ENCODE results near the gene CHODL.

Gene CHODL

DNA sequence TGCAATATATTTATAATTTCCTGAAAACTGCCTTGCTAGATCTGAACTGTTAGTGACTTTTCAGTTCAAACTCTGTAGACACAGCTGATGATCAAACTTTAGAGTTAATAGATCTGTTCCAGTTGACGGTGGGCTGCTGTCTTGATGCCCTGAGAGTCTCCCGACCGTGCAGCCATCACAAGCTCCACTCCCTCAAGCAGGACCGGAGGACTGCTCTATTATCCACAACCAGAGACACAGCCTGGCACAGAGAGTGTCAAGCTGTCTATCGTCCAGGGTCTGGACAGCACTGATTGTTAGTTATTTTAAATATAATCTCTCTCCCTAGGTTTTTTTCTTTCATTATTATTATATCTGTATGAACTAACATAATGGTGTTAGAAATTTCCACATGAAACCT is 8.0 kb downstream of the CHODL start:
- Histone ChIP-seq H3K9me2 (replicated peaks; ENCODE audit: low read depth, low read length) (no peaks in the 10 kb centered on the region), H3F3A (ENCODE audit: low read depth) (no peaks in the 10 kb centered on the region), H3K9ac (ENCODE audit: low read depth, low read length, poor library complexity, severe bottlenecking) (no peak overlapping the region), H3K4me2 (ENCODE audit: low read depth, low read length, poor library complexity, severe bottlenecking) (no peak overlapping the region), H3K9me3 (ENCODE audit: insufficient read depth, low read depth, low read length) (no peaks in the 10 kb centered on the region), H2AFZ (ENCODE audit: low read length) (no peak overlapping the region), H3K4me3 (ENCODE audit: low read length, poor library complexity, severe bottlenecking) (no peak overlapping the region), H3K27me3 (ENCODE audit: insufficient read depth, low read length, poor library complexity, severe bottlenecking) (no peaks in the 10 kb centered on the region), H3K79me2 (ENCODE audit: insufficient read depth, low read length) (no peaks in the 10 kb centered on the region), H3K4me1 (ENCODE audit: insufficient read depth, low read length, poor library complexity, severe bottlenecking) (no peaks in the 10 kb centered on the region), H4K20me1 (ENCODE audit: insufficient read depth, low read length, poor library complexity, severe bottlenecking) (no peaks in the 10 kb centered on the region), H3K36me3 (ENCODE audit: insufficient read depth, low read length) (no peaks in the 10 kb centered on the region)
- no peak for TF ChIP-seq EZH2phosphoT487 (IDR thresholded peaks at IDR 0.05; ENCODE audit: borderline replicate concordance)
- TF ChIP-seq, protein P1, sequence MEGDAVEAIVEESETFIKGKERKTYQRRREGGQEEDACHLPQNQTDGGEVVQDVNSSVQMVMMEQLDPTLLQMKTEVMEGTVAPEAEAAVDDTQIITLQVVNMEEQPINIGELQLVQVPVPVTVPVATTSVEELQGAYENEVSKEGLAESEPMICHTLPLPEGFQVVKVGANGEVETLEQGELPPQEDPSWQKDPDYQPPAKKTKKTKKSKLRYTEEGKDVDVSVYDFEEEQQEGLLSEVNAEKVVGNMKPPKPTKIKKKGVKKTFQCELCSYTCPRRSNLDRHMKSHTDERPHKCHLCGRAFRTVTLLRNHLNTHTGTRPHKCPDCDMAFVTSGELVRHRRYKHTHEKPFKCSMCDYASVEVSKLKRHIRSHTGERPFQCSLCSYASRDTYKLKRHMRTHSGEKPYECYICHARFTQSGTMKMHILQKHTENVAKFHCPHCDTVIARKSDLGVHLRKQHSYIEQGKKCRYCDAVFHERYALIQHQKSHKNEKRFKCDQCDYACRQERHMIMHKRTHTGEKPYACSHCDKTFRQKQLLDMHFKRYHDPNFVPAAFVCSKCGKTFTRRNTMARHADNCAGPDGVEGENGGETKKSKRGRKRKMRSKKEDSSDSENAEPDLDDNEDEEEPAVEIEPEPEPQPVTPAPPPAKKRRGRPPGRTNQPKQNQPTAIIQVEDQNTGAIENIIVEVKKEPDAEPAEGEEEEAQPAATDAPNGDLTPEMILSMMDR (conservative IDR thresholded peaks at IDR 0.05; ENCODE audit: low read length): no peak

DNA sequence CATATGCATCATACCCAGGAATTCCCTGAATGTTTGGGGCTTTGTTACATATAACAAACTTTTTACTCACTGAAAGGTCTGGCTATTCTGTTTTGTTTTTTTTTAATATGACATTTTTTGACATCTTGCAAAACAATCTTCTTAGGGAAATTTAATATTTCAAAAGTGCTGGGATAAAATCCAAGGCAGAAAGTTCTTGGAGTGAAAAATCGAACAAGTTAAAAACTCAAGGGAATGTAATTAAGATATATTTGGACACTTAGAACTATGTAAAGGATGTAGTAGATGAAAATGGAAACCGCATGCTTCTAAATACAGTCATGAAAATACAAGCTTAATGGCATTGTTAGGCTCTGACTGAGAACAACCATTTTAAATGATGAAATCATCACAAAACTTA is 8.6 kb downstream of the CHODL start:
- TF ChIP-seq, protein P1 (conservative IDR thresholded peaks at IDR 0.05; ENCODE audit: low read length): no peak
- no peak for TF ChIP-seq EZH2phosphoT487 (IDR thresholded peaks at IDR 0.05; ENCODE audit: borderline replicate concordance)
- Histone ChIP-seq H3K4me2 (ENCODE audit: low read depth, low read length, poor library complexity, severe bottlenecking) (no peak overlapping the region), H3K9me3 (ENCODE audit: insufficient read depth, low read depth, low read length) (no peaks in the 10 kb centered on the region), H4K20me1 (ENCODE audit: insufficient read depth, low read length, poor library complexity, severe bottlenecking) (no peaks in the 10 kb centered on the region), H2AFZ (ENCODE audit: low read length) (no peak overlapping the region), H3K4me1 (ENCODE audit: insufficient read depth, low read length, poor library complexity, severe bottlenecking) (no peaks in the 10 kb centered on the region), H3K79me2 (ENCODE audit: insufficient read depth, low read length) (no peaks in the 10 kb centered on the region), H3K36me3 (ENCODE audit: insufficient read depth, low read length) (no peaks in the 10 kb centered on the region), H3K27me3 (ENCODE audit: insufficient read depth, low read length, poor library complexity, severe bottlenecking) (no peaks in the 10 kb centered on the region), H3K9me2 (replicated peaks; ENCODE audit: low read depth, low read length) (no peaks in the 10 kb centered on the region), H3F3A (ENCODE audit: low read depth) (no peaks in the 10 kb centered on the region), H3K4me3 (ENCODE audit: low read length, poor library complexity, severe bottlenecking) (no peak overlapping the region), H3K9ac (ENCODE audit: low read depth, low read length, poor library complexity, severe bottlenecking) (no peak overlapping the region)

DNA sequence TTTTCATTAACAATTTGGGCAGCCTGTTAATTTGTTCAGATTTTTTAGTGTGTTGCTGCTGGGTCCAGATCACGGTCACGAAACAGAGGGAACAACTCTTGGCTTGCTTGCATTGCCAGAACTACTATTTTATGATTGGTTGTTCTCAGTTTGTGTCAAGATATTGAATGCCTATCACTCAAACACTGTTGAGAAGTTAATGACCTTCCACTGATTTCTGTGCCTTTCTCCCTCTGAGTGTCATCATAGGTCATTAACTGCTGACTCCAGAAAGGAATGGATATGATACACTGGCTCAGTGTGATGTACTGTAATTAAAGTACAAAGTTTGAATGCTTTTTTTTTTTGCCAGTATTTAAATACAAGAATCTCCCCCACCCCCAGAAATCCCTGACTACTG is 9.2 kb downstream of the CHODL start:
- Histone ChIP-seq H2AFZ (ENCODE audit: low read length) (no peak overlapping the region), H3K4me3 (ENCODE audit: low read length, poor library complexity, severe bottlenecking) (no peak overlapping the region), H3K9me3 (ENCODE audit: insufficient read depth, low read depth, low read length) (no peaks in the 10 kb centered on the region), H3K4me1 (ENCODE audit: insufficient read depth, low read length, poor library complexity, severe bottlenecking) (no peaks in the 10 kb centered on the region), H3K27me3 (ENCODE audit: insufficient read depth, low read length, poor library complexity, severe bottlenecking) (no peaks in the 10 kb centered on the region), H4K20me1 (ENCODE audit: insufficient read depth, low read length, poor library complexity, severe bottlenecking) (no peaks in the 10 kb centered on the region), H3K36me3 (ENCODE audit: insufficient read depth, low read length) (no peaks in the 10 kb centered on the region), H3F3A (ENCODE audit: low read depth) (no peaks in the 10 kb centered on the region), H3K4me2 (ENCODE audit: low read depth, low read length, poor library complexity, severe bottlenecking) (no peak overlapping the region), H3K9ac (ENCODE audit: low read depth, low read length, poor library complexity, severe bottlenecking) (no peak overlapping the region), H3K9me2 (replicated peaks; ENCODE audit: low read depth, low read length) (no peaks in the 10 kb centered on the region), H3K79me2 (ENCODE audit: insufficient read depth, low read length) (no peaks in the 10 kb centered on the region)
- no peak for TF ChIP-seq EZH2phosphoT487 (IDR thresholded peaks at IDR 0.05; ENCODE audit: borderline replicate concordance)
- TF ChIP-seq, protein P1 (conservative IDR thresholded peaks at IDR 0.05; ENCODE audit: low read length): no peak
